NT2/D1 (cell line): ENCODE data around the gene DUS1L.

Source experiments
- DNase-seq: peaks from one replicate; pipeline ENCODE4 v3.0.0-alpha.2; 2011; ENCODE audit warnings: low read depth, low spot score
- H3K27me3 ChIP-seq: 2 replicates; pipeline ENCODE4 v1.6.0; 2011; ENCODE audit warnings: mild to moderate bottlenecking; ENCODE audit not compliant: insufficient read length, insufficient read depth
- H3K36me3 ChIP-seq: 2 replicates; pipeline ENCODE4 v1.6.1; 2011; ENCODE audit warnings: mild to moderate bottlenecking, low read length, mixed read lengths; ENCODE audit not compliant: insufficient read depth, insufficient read length
- H3K4me1 ChIP-seq: 2 replicates; pipeline ENCODE4 v1.5.1; 2011; ENCODE audit not compliant: insufficient read depth, insufficient read length
- H3K4me3 ChIP-seq: 2 replicates; pipeline ENCODE4 v1.5.1; 2011; ENCODE audit warnings: low read depth; ENCODE audit not compliant: insufficient read length
- H3K9ac ChIP-seq: 2 replicates; pipeline ENCODE4 v1.6.0; 2011; ENCODE audit warnings: low read depth; ENCODE audit not compliant: insufficient read length
- H3K9me3 ChIP-seq: 2 replicates; pipeline ENCODE4 v1.5.1; 2011; ENCODE audit warnings: mild to moderate bottlenecking, low read length; ENCODE audit not compliant: insufficient read depth
- SUZ12 ChIP-seq: IDR thresholded peaks from 2 replicates; pipeline ENCODE4 v1.6.1; 2011; ENCODE audit not compliant: insufficient read length, insufficient read depth; ENCODE audit errors: extremely low read depth
- YY1 ChIP-seq: IDR thresholded peaks from 2 replicates; pipeline ENCODE4 v1.6.1; 2011; ENCODE audit not compliant: insufficient read length, insufficient read depth
- ZNF274 ChIP-seq: IDR thresholded peaks from 2 replicates; pipeline ENCODE4 v1.6.1; 2011; ENCODE audit warnings: mild to moderate bottlenecking, low read depth, low read length

Gene DUS1L

DNA sequence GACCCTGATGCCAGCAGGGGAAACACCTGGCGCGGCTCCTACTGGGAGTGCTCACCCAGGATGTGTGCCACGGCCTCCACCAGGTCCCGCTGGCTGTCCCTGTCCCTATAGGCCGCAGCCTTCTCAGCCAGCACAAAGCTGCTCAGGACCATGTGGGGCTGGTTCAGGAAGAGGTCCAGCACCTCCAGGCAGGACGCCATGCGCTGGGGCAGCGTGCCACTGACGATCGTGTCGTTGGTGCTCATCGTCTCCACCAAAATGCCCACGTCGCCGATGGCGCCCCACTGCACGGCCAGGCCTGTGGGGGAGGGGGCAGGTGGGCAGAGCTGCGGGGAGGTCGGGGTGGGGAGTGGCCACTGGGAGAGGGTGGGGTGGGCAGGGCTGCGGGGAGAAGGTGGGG is 15.9 kb upstream of the DUS1L start:
- TF ChIP-seq YY1 (no peak), ZNF274 (no peak), SUZ12 (no peak)
- Histone ChIP-seq H3K36me3 (peaks cover 95% of the 10 kb centered on the region), H3K9ac (no peak overlapping the region), H3K4me3 (no peak overlapping the region), H3K9me3 (no peaks in the 10 kb centered on the region), H3K27me3 (no peaks in the 10 kb centered on the region), H3K4me1 (peaks cover 17% of the 10 kb centered on the region)
- no peak for DNase-seq

DNA sequence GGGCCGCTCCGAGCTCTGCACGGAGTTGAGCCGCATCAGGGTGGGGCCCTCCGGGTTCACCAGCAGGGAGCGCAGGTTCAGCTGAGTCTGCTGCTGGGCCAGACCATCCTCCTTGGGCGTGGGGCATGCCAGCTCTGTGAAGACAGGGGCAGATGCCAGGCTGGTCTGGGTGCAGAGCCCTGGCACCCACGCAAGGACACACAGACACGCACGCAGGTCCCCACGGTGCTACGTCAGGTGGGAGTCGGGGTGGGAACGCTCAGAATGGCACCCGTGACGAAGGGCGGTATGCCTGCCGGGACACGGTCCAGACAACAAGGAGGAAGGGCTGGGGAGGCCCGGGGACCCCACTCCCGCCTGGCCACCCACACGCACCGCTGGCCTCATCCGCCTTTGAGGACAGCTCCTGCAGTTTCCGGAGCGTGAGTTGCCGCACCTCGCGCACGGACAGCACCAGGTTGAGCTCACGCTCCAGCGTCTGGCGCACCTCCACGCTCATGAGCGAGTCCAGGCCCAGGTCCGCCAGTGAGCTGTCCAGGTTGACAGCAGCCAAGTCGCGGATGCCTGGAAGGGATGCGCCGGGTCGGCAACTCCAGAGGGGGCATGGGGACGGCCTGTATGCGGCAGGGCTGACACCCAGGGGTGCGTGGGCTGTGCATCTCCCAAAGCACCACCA is 15.3 kb upstream of the DUS1L start:
- Histone ChIP-seq H3K4me1 (peaks cover 19% of the 10 kb centered on the region), H3K36me3 (peaks cover 95% of the 10 kb centered on the region), H3K9me3 (no peaks in the 10 kb centered on the region), H3K27me3 (no peaks in the 10 kb centered on the region), H3K4me3 (no peak overlapping the region), H3K9ac (no peak overlapping the region)
- TF ChIP-seq YY1 = no peak
- TF ChIP-seq ZNF274 = no peak
- TF ChIP-seq SUZ12 = no peak
- DNase-seq = no peak

DNA sequence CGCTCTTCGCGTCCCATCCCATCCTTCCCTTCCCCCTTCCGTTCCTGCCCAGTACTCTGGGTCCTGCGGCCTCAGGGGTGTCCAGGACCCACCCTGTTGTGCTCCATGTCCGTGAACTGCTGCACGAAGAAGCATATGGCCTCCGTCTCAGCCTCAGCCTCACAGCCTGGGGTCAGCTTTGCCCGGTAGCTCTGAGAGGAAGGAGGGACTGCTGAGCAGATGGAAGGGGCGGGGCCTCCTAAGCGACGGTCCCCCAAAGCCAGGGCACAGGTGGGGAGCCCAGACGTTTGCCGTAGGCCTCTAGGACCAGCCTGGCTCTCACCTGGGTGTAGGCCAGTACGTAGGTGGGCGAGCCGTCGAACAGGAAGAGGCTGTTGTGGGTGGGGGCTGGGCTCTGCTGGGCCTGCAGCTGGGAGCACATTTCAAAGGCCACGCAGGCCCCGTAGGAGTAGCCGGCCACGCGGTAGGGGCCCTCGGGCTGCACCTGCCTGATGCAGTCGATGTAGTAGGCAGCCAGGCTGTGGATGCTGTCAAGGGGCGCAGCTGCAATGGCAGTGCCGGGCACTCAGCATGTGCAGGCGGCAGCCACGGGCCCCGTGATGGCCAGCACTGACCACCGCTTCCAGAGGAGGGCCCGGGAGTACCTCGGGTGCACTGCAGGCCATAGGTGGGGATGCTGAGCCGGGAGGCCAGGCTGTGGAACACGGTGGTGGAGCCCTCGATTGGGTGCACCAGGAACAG is 14.6 kb upstream of the DUS1L start:
- peak overlapping the region; percentile 5 for H3K9ac ChIP-seq
- H3K36me3 ChIP-seq = peaks cover 88% of the 10 kb centered on the region

DNA sequence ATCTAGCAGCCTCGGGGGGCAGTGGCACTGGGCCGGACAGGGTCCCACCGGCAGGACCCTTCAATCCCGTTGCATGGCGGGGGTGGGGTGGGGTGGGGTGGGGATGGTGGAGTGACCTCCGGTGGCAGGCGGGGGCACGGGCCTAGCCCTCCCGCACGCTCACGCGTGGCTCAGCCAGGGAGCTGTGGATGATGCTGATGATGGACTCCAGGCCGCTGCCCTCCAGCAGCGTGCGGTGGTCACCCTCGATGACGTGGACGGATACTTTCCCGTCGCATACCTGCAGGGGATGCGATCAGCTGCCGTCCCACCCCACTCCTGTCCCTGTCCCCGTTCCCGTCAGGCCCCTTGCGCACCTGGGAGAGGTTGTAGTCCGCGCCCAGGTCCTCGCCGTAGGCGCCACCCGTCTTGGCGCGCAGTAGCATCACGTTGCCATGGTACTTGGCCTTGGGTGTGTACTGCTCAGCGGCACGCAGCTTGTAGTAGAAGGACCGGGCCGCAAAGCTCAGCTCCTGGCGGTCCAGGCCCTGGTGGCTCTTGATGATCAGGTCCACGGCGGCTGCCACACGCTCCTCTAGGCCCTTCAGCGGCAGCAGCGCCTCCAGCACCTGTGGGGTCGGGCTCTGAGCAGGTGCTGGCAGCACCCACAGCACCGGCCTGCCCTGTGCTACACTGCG is 13.5 kb upstream of the DUS1L start:
- no peak for TF ChIP-seq ZNF274
- TF ChIP-seq YY1 = no peak
- no peak for TF ChIP-seq SUZ12
- no peak for DNase-seq

More for the DNA sequence above, 14.6 kb upstream of the DUS1L start:
- Histone ChIP-seq H3K9me3 (no peaks in the 10 kb centered on the region), H3K4me3 (no peak overlapping the region), H3K27me3 (no peaks in the 10 kb centered on the region), H3K4me1 (peaks cover 19% of the 10 kb centered on the region)
- TF ChIP-seq YY1 (no peak), SUZ12 (no peak), ZNF274 (no peak)
- no peak for DNase-seq

DNA sequence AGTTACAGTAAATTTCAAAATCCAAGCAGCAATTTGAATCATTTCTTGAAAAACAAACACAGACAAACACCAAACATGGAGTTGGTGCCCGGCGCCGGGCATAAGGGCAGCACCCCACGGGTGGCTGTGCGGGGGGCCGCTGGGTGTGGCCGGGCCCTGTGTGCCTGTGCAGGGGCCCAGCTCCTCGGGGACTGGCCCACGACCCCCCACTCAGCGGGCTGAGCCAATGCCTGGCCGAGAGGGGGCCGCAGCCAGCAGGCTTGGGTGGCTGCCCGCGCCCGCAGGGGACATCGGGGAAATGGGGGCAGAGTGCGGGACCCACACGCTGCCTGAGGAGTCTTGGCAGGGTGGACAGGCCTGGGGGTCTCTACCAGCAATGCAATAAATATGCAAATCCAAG is 12.8 kb upstream of the DUS1L start:
- Histone ChIP-seq H3K27me3 (no peaks in the 10 kb centered on the region), H3K9ac (no peak overlapping the region), H3K4me3 (no peak overlapping the region), H3K36me3 (peaks cover 70% of the 10 kb centered on the region), H3K4me1 (peaks cover 19% of the 10 kb centered on the region), H3K9me3 (no peaks in the 10 kb centered on the region)
- no peak for TF ChIP-seq SUZ12
- TF ChIP-seq ZNF274 = no peak
- TF ChIP-seq YY1 = no peak
- DNase-seq = no peak

More for the DNA sequence above, 13.5 kb upstream of the DUS1L start:
- Histone ChIP-seq H3K36me3 (peaks cover 77% of the 10 kb centered on the region), H3K9ac (no peak overlapping the region), H3K27me3 (no peaks in the 10 kb centered on the region), H3K4me1 (peaks cover 19% of the 10 kb centered on the region), H3K4me3 (no peak overlapping the region), H3K9me3 (no peaks in the 10 kb centered on the region)

DNA sequence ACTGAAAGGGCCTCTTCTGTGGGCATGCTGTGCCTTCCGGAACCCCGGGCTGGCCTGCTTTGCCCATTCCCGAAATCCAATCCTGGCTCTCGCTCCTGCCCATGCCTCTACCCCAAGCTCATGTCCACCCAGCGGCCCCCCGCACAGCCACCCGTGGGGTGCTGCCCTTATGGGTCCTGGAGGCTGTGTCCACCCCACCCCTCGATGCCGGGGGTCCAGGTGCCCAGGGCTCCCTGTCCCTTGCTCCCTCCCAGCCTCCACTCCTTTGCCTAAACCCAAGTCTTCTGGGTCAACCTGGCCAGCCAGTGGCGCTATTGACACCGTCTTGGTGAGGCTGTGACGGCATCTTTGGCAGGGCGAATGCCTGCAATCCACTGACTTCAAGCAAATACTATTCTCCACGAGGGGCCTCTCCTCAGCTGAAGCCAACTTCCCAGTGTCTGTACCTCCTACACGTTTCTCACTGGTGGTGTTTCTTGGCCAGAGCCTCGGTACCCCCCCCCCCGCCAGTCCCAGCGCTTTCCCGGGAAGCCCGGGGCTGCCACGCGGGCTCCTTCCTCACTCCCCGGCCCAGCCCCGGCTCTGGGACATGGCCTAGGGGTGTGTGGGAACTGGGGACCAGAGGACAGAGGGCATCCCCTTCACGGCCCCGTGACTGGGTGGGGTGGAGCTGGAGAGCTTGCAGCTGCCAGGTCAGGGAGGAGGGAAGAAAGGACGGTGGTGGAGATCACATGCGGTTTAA is 12.2 kb upstream of the DUS1L start:
- Histone ChIP-seq H3K4me1 (peaks cover 19% of the 10 kb centered on the region), H3K9me3 (no peaks in the 10 kb centered on the region), H3K4me3 (no peak overlapping the region), H3K27me3 (no peaks in the 10 kb centered on the region), H3K36me3 (peaks cover 63% of the 10 kb centered on the region), H3K9ac (no peak overlapping the region)
- no peak for DNase-seq
- no peak for TF ChIP-seq YY1
- no peak for TF ChIP-seq SUZ12
- no peak for TF ChIP-seq ZNF274
